GM19023 (cell line): ENCODE data around the gene BRPF1.
A peak's percentile ranks its signal among the peaks of the same experiment; 100 is the strongest.

Source experiments
- ATAC-seq: cut with Tn5 transposase; IDR thresholded peaks from one replicate; pipeline ENCODE4 v1.9.1; 2021; ENCODE audit warnings: mild to moderate bottlenecking, moderate library complexity; ENCODE audit not compliant: unreplicated experiment

Gene BRPF1

GRCh38 chr3:9785602-9786001 lies 54.1 kb downstream of the BRPF1 start:
- no peak for ATAC-seq

GRCh38 chr3:9786209-9786739 lies 54.7 kb downstream of the BRPF1 start:
- ATAC-seq: no peak

DNA sequence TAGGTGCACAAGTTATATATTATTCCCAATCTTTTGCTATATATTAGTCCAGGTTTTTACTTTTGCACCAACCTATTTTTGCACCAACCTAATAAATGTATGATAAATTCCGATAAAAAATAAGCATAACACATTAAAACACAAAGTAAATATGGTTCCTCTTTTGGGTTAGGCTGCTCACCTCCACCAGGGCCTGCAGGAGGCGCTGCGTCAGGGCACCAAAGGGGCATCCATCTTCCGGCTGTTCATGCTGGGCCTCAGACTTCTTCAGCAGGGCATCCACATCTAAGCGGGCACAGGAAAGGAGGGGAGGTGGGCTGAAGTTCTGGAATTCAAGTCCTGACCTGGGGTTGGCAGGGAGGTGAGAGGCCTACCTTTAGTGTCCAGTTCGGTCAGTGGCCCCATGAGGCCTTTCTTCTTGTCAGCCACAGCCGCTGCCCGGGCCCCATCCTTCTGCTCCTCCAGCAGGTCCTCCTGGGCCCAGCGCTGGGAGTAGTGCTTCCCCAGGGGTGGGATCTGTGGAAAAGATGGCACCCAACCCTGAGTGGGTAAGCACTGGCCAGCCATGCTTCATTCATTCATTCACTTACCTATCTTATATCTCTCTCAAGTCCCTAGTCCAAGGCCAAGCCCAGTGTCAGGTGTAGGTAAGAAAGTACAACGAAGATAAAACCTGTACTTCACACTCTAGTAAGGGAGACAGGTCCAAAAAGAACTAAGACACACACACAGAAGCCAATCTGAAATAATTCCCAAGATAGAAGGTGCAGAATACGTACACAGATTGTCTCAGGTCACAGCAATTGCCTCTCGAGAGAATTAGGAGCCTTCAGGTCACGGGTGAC lies 55.5 kb downstream of the BRPF1 start:
- ATAC-seq: no peak

- ATAC-seq: no peak
Observed at GRCh38 chr3:9787714-9788113, 56.2 kb downstream of the BRPF1 start.

GRCh38 chr3:9791127-9791526 lies 59.6 kb downstream of the BRPF1 start:
- no peak for ATAC-seq

DNA sequence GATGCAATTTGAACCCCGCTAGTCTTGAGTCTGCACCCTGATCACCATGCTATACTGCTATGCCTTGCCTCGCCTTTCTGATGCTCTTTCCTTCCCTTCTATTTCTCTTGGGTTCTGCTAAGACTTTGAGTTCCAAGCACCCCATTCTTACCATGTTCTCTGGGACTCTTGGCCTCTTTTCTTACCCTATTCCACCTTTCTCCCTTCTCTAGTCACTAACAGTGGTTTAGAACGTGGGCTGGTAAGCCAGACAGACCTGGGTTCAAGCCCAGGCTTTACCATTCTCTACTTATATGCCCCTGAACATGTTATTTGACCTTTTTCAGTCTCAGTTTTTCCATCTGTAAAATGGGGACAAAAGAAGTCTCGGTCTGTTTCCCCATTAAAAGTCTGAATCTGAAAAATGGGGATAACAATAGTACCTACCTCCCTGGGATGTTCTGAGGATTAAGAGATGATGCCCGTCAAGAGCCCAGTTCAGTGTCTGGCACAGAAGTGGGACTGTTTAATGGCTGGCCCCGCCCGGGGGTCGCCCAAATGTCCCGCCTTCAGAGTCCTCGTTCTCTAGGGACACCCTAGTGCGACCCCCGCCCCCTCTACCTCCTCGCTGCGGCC lies 60.4 kb downstream of the BRPF1 start:
- no peak for ATAC-seq

DNA sequence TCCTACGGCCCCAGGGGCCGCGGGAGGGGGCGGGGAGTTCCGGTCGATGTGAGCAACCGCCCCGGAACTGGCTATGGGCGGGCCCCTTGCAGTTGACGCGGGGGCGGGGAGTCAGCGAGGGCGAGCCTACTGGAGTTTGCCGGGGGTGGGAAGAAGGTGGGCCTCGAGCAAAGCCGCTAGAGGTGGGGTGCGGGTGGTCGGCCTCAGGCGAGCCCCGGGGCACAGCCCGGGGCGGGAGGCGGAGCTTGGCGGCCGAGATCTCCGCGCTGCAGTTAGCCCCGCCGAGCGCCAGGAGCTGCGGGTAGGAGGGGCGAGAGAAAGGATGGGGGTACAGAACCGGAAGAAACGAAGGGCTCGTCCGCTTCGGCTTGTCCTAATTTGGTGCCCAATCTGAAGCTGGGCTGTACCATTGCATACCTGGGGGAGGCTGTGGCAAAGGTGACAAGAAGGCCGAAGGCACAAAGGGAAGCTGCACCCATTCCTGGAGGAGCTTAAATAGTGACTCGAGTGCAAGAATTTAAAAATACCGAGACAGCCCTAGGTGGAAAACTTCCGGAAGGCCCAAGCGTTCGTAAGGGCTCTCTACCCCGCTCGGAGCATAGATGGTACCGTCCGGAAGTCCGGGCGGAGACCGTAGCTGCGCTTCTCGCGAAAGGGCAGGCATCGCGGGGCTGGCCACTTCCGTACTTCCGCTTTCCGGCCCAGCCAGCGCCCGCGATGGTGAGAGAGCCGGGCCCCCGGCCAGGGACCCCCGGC lies 61.0 kb downstream of the BRPF1 start, which contains the start of the genes ARPC4 and TADA3:
Gene ARPC4 (plus strand): TSS at position 678 of the 756 bp plus-strand sequence. CDS start 40 bp downstream, at position 718.
Gene TADA3 (minus strand): TSS at position 69 of the 756 bp plus-strand sequence. CDS start 1,007 bp downstream, outside the sequence.
- peak; percentile 82 for ATAC-seq

- ATAC-seq: no peak
Observed at GRCh38 chr3:9793161-9793781, 61.7 kb downstream of the BRPF1 start.

DNA sequence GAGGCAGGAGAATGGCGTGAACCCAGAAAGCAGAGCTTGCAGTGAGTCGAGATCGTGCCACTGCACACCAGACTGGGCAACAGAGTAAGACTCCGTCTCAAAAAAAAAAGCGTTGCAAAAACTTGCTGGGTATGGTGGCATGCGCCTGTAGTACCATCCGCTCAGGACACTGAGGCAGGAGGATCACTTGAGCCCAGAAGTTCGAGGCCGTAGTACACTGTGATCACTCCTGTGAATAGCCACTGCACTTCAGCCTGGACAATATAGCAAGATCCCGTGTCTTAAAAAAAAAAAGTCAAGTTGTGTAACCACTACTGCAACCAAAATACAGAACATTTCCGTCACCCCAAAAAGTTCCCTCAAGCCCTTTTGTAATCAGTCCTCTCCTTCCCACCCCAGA lies 62.9 kb downstream of the BRPF1 start:
- ATAC-seq: no peak

- no peak for ATAC-seq
Observed at GRCh38 chr3:9795207-9795606, 63.7 kb downstream of the BRPF1 start.

DNA sequence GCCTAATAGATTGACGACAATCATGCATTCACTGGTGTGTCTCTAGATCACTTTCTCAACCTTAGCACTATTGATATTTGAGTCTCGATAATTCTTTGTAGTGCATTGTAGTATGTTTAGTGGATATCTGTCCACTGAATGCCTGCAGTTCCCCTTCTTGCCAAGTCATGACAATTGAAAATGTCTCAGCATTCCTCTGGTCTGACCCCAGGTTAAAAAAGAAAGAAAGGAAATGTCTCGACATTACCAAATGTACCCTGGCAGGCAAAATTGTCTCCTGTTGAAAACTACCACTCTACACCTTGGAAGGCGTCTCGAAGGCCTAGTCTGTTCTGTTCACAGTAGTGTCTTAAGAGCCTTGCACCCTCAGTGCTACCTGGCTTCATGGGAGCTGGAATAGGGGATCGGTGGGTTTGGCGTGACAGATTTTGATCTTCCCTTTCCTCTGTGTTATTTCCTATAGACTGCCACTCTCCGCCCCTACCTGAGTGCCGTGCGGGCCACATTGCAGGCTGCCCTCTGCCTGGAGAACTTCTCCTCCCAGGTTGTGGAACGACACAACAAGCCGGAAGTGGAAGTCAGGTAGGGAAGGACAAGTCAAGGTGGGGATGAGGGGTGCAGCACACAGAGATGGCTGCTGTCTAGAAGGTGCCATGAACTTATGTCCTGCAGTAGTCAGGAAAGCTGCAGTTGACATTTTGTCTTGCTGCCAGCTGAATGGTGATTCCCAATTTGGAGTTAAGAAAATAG lies 65.8 kb downstream of the BRPF1 start:
- no peak for ATAC-seq
